Body of pancreas (tissue), 4 donors: ENCODE results near the gene KIRREL3.

Source experiments
- CTCF ChIP-seq, 7 experiments: fragments of 450-650 bp in 4 of 7; fragments of 200-600 bp in 3 of 7; sonication (generic) in 3 of 7; IDR thresholded peaks; one replicate each; pipeline ENCODE4 v1.5.1; 2016 to 2019; ENCODE audit warnings: antibody characterized with exemption in 7 of 7
- POLR2A ChIP-seq, 3 donors: fragments of 450-650 bp; IDR thresholded peaks; one replicate each; pipeline ENCODE4 v1.6.1; 2016; ENCODE audit warnings: antibody characterized with exemption in 3 of 3, mild to moderate bottlenecking in 2 of 3

- TF ChIP-seq CTCF (IDR thresholded peaks at IDR 0.05) = no peak
- TF ChIP-seq POLR2A (IDR thresholded peaks at IDR 0.05) = no peak
Measured at GRCh38 chr11:126893796-126894195, 106.8 kb downstream of the KIRREL3 start.
